Activated B cell treated with CpG ODN at 0.5 μM for 24 hours (primary cell): ENCODE measurements around the gene TM4SF4. TPM values are rescaled to one million over a fixed set of nuclear protein-coding genes. Genes with fewer than 3 reads are reported as not detected.

Experiments
- ATAC-seq: fragments of 200-7000 bp; cut with Tn5 transposase; one replicate; pipeline ENCODE4 v1.10.0; 2021; ENCODE audit warnings: low read depth, mild to moderate bottlenecking, moderate library complexity
- CTCF ChIA-PET: fragments of 350-600 bp; sonication (Branson Sonifier 250); formaldehyde crosslinking; loops from one replicate; lab custom pipeline; 2021; ENCODE audit warnings: antibody characterized with exemption; lab: Charles Lee
- POLR2A ChIA-PET: fragments of 350-600 bp; sonication (Branson Sonifier 250); formaldehyde crosslinking; loops from one replicate; lab custom pipeline; 2021; ENCODE audit warnings: antibody characterized with exemption; lab: Charles Lee
- DNase-seq: peaks from one replicate; pipeline ENCODE4 v3.0.0; 2022
- H3K27ac Mint-ChIP-seq: one replicate; pipeline ENCODE4 v1.8.0; 2020; ENCODE audit warnings: mixed read lengths
- H3K27me3 Mint-ChIP-seq: one replicate; pipeline ENCODE4 v1.8.0; 2021; ENCODE audit warnings: mixed read lengths
- H3K36me3 Mint-ChIP-seq: one replicate; pipeline ENCODE4 v1.8.0; 2021; ENCODE audit warnings: low read depth, mixed read lengths
- H3K4me1 Mint-ChIP-seq: one replicate; pipeline ENCODE4 v1.8.0; 2021; ENCODE audit warnings: mixed read lengths
- H3K4me3 Mint-ChIP-seq: one replicate; pipeline ENCODE4 v1.8.0; 2020; ENCODE audit warnings: mild to moderate bottlenecking, mixed read lengths
- H3K9me3 Mint-ChIP-seq: one replicate; pipeline ENCODE4 v1.8.0; 2020; ENCODE audit warnings: mixed read lengths
- intact Hi-C: fragments of 100-400 bp; cut with micrococcal nuclease; formaldehyde crosslinking; loops from one replicate; pipeline ENCODE4 v1.15.1; 2024
- total RNA-seq: library from RNA; stranded (reverse); gene quantifications from 2 replicates; pipeline ENCODE4 v1.2.3, GENCODE V29; 2022
- TF ChIP-seq, protein P1 (sequence below): fragments of 200-600 bp; IDR thresholded peaks from one replicate; pipeline ENCODE4 v1.8.0; 2022; ENCODE audit warnings: antibody characterized with exemption, mild to moderate bottlenecking

Gene TM4SF4
- total RNA-seq, 1 donor from 2014 or later = not detected

DNA sequence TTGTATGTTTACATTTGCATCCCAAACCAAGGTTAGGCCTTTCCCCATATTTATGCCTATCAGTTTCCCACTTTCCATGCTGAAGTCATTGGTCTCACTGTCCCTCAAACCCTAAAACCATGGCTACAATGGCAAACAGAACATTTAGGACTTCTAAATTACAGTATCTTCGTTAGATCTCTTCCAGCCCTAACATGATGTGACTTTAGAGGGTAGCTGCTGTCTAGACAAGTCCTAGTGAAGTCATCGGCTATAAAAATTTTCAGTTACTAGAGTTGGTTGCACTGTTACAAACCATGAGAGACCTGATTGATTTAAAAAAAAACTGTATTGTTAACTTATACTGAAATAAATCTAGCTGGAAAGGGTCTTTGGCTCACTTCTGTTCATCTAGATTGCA lies 54.6 kb downstream of the TM4SF4 start:
- peaks cover 12% of the 10 kb centered on the region for H3K4me1 Mint-ChIP-seq
- no peak for ATAC-seq

GRCh38 chr3:149532489-149533180 lies 58.1 kb downstream of the TM4SF4 start:
- no peaks in the 10 kb centered on the region for H3K36me3 Mint-ChIP-seq
- no peaks in the 10 kb centered on the region for H3K9me3 Mint-ChIP-seq
- ATAC-seq = no peak
- no peak for DNase-seq
- CTCF ChIA-PET = interaction anchor here (0.8 kb wide), 1 partner anchor 36 kb away, joined by 3 read pairs; no protein-coding TSS in a partner anchor
- peak overlapping the region; percentile 66 for H3K4me3 Mint-ChIP-seq
- POLR2A ChIA-PET = no interaction called here
- TF ChIP-seq, protein P1, sequence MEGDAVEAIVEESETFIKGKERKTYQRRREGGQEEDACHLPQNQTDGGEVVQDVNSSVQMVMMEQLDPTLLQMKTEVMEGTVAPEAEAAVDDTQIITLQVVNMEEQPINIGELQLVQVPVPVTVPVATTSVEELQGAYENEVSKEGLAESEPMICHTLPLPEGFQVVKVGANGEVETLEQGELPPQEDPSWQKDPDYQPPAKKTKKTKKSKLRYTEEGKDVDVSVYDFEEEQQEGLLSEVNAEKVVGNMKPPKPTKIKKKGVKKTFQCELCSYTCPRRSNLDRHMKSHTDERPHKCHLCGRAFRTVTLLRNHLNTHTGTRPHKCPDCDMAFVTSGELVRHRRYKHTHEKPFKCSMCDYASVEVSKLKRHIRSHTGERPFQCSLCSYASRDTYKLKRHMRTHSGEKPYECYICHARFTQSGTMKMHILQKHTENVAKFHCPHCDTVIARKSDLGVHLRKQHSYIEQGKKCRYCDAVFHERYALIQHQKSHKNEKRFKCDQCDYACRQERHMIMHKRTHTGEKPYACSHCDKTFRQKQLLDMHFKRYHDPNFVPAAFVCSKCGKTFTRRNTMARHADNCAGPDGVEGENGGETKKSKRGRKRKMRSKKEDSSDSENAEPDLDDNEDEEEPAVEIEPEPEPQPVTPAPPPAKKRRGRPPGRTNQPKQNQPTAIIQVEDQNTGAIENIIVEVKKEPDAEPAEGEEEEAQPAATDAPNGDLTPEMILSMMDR = no peak
- peaks cover 12% of the 10 kb centered on the region for H3K4me1 Mint-ChIP-seq
- intact Hi-C loops = no loop called here
- H3K27me3 Mint-ChIP-seq = peaks cover 2% of the 10 kb centered on the region
- peak overlapping the region; percentile 20 for H3K27ac Mint-ChIP-seq

More for the DNA sequence above, 54.6 kb downstream of the TM4SF4 start:
- intact Hi-C loops = no loop called here
- no peak for DNase-seq
- TF ChIP-seq, protein P1 = no peak
- H3K27me3 Mint-ChIP-seq = peaks cover 3% of the 10 kb centered on the region
- H3K9me3 Mint-ChIP-seq = no peaks in the 10 kb centered on the region
- POLR2A ChIA-PET = no interaction called here
- no peak overlapping the region for H3K27ac Mint-ChIP-seq
- H3K4me3 Mint-ChIP-seq = no peak overlapping the region
- CTCF ChIA-PET = no interaction called here
- no peaks in the 10 kb centered on the region for H3K36me3 Mint-ChIP-seq

GRCh38 chr3:149534082-149534481 lies 59.6 kb downstream of the TM4SF4 start:
- Mint-ChIP-seq H3K27ac (no peak overlapping the region), H3K27me3 (peaks cover 2% of the 10 kb centered on the region), H3K36me3 (no peaks in the 10 kb centered on the region), H3K9me3 (no peaks in the 10 kb centered on the region), H3K4me1 (peaks cover 12% of the 10 kb centered on the region), H3K4me3 (no peak overlapping the region)
- ChIA-PET CTCF (no interaction called here), POLR2A (no interaction called here)
- no peak for DNase-seq
- intact Hi-C loops = no loop called here
- no peak for ATAC-seq
- TF ChIP-seq, protein P1 = no peak

DNA sequence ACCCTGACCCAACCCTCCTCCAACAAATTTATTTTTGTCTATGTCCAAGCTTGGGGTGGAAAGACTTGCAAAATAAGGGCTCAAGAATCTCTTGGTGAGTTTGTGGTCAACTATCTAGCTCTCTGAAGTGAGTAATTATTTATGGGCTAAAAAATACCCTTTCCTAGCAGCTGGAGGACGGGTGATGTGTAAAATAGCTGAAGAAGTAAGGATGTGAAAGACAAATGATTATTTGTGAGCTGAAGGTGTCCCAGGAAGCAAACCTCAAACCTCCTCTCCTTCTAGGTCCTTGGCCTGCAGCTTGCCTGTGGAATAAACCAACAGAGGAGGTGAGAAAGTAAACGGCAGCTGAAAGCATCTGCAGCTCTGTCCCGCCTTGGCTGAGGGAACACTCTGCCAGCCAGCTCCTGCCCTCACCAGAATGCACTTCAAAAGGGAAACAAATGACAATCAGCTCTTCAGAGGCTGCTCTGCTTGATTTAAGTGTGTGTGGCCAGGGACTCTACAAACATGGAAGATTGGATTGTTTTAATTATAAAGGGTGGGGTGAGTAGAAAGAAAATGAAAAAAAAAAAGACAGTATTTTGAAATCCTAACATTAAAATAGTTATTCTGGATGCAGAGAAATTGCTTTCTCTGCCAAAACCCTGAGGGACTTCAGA lies 60.3 kb downstream of the TM4SF4 start:
- Mint-ChIP-seq H3K27ac (no peak overlapping the region), H3K9me3 (no peaks in the 10 kb centered on the region), H3K4me1 (peaks cover 12% of the 10 kb centered on the region), H3K27me3 (peaks cover 2% of the 10 kb centered on the region), H3K4me3 (no peak overlapping the region), H3K36me3 (no peaks in the 10 kb centered on the region)
- intact Hi-C loops = no loop called here
- POLR2A ChIA-PET = no interaction called here
- DNase-seq (no peak), ATAC-seq (no peak)
- TF ChIP-seq, protein P1 = no peak
- CTCF ChIA-PET = no interaction called here

- intact Hi-C loops = no loop called here
- DNase-seq (no peak), ATAC-seq (no peak)
- POLR2A ChIA-PET = no interaction called here
- Mint-ChIP-seq H3K4me3 (no peak overlapping the region), H3K36me3 (no peaks in the 10 kb centered on the region), H3K9me3 (no peaks in the 10 kb centered on the region), H3K4me1 (peaks cover 12% of the 10 kb centered on the region), H3K27me3 (peaks cover 2% of the 10 kb centered on the region), H3K27ac (no peak overlapping the region)
- TF ChIP-seq, protein P1 = no peak
- CTCF ChIA-PET = no interaction called here
Observed at GRCh38 chr3:149535333-149535685, 60.8 kb downstream of the TM4SF4 start.
